Measurements from ENCODE around the gene CCSER1.

- TF ChIP-seq CTCF (IDR thresholded peaks at IDR 0.05), result no peak
- no peak for TF ChIP-seq POLR2A (IDR thresholded peaks at IDR 0.05)
Observed at GRCh38 chr4:90290345-90290744, 163.2 kb downstream of the CCSER1 start.
